Dendritic cell treated with granulocyte-macrophage colony-stimulating factor and Interleukin-4, amounts not matched to agents 40 ng/mL and 50 ng/mL, for 4 days (primary cell): Measurements from ENCODE around the gene TAF4B.

Experiments
- H3K27ac Mint-ChIP-seq: one replicate; pipeline ENCODE4 v1.8.0; 2022; ENCODE audit warnings: mild to moderate bottlenecking, mixed read lengths
- H3K27me3 Mint-ChIP-seq: one replicate; pipeline ENCODE4 v1.8.0; 2022; ENCODE audit warnings: mild to moderate bottlenecking, mixed read lengths
- H3K36me3 Mint-ChIP-seq: one replicate; pipeline ENCODE4 v1.8.0; 2022; ENCODE audit warnings: low read depth, mixed read lengths
- H3K4me1 Mint-ChIP-seq: one replicate; pipeline ENCODE4 v1.8.0; 2022; ENCODE audit warnings: low read depth, mixed read lengths
- H3K4me3 Mint-ChIP-seq: one replicate; pipeline ENCODE4 v1.8.0; 2022; ENCODE audit warnings: mild to moderate bottlenecking, moderate library complexity, mixed read lengths
- H3K9me3 Mint-ChIP-seq: one replicate; pipeline ENCODE4 v1.8.0; 2022; ENCODE audit warnings: mixed read lengths
- intact Hi-C: fragments of 100-400 bp; cut with micrococcal nuclease; formaldehyde crosslinking; loops from one replicate; pipeline ENCODE4 v1.15.0; 2022

TAF4B gene

DNA sequence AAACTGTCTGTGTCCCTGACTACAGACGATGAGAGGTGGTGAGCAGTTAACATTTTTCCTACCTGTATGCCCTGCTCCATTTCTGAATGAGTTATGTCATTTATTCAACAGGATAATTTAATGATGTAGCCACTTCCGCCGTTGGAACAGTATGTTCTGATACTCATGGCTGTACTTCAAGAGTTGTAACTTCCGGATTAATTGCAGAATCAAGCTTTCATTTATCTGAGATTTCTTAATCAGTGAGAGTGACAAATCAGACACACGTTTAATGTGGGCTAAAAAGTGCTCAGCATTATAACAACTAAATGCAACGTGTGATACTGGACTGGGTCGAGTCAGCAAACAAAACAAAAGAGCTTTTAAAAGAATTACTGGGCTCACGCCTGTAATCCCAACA is 214.4 kb downstream of the TAF4B start:
- no peak overlapping the region for H3K27ac Mint-ChIP-seq
- no peak overlapping the region for H3K4me3 Mint-ChIP-seq
- H3K36me3 Mint-ChIP-seq = no peaks in the 10 kb centered on the region
- H3K4me1 Mint-ChIP-seq = no peaks in the 10 kb centered on the region
- H3K27me3 Mint-ChIP-seq = peaks cover 20% of the 10 kb centered on the region
- H3K9me3 Mint-ChIP-seq = no peaks in the 10 kb centered on the region
- intact Hi-C loops = no loop called here
